Fibroblast of villous mesenchyme (primary cell): ENCODE results near the gene CYREN. TPM values are rescaled to one million over a fixed set of nuclear protein-coding genes. Genes with fewer than 3 reads are reported as not detected.

Experiments used
- DNase-seq: peaks from one replicate; pipeline ENCODE4 v3.0.0-alpha.2; 2010; ENCODE audit warnings: low read depth
- H3K4me3 ChIP-seq: 2 replicates; pipeline ENCODE4 v1.5.1; 2011; ENCODE audit warnings: low read depth, mild to moderate bottlenecking, low read length
- CTCF ChIP-seq: IDR thresholded peaks from 2 replicates; pipeline ENCODE4 v1.5.1; 2012; ENCODE audit warnings: low read depth, mild to moderate bottlenecking, low read length; ENCODE audit not compliant: insufficient read depth
- total RNA-seq: library from RNA; depleted of rRNA; stranded (reverse); fragments of >200 nt; gene quantifications from 2 replicates; pipeline ENCODE4 v1.2.3, GENCODE V29; 2012

Gene CYREN
- total RNA-seq, 1 donor = 34.1 TPM

GRCh38 chr7:135151132-135151531 lies 19.4 kb downstream of the CYREN start:
- no peak for DNase-seq
- no peak overlapping the region for H3K4me3 ChIP-seq
- no peak for TF ChIP-seq CTCF

- no peak for DNase-seq
- no peak for TF ChIP-seq CTCF
- no peak overlapping the region for H3K4me3 ChIP-seq
Observed at GRCh38 chr7:135150072-135150782, 20.3 kb downstream of the CYREN start.

- H3K4me3 ChIP-seq = peak within 1 kb of the TSS; percentile 67
- DNase-seq = peak; percentile 91
- TF ChIP-seq CTCF = peak; percentile 17
Observed at GRCh38 chr7:135147899-135148721, 22.4 kb downstream of the CYREN start, which contains the start of gene TMEM140. Gene TMEM140, plus strand, starts transcription at chr7:135148072. Its CDS starts 16,370 bp downstream, at chr7:135164442.

- H3K4me3 ChIP-seq = peak overlapping the region; percentile 67
- TF ChIP-seq CTCF = no peak
- peak; percentile 72 for DNase-seq
Observed at GRCh38 chr7:135147341-135147898, 23.1 kb downstream of the CYREN start.

GRCh38 chr7:135143885-135144668 lies 26.4 kb downstream of the CYREN start:
- DNase-seq = no peak
- no peak overlapping the region for H3K4me3 ChIP-seq
- no peak for TF ChIP-seq CTCF

- no peak for TF ChIP-seq CTCF
- no peak overlapping the region for H3K4me3 ChIP-seq
- no peak for DNase-seq
Observed at GRCh38 chr7:135129579-135129978, 40.9 kb downstream of the CYREN start.
